OCI-LY1 (cell line): ENCODE measurements around the gene ANO2.

Source experiments
- H2AFZ ChIP-seq: fragments of 200-600 bp; sonication (generic), shearing (Covaris generic); 2 replicates; pipeline ENCODE4 v1.6.0; 2014; ENCODE audit warnings: antibody characterized with exemption, mild to moderate bottlenecking, low read length
- H3F3A ChIP-seq: fragments of 200-600 bp; sonication (generic), shearing (Covaris generic); 2 replicates; pipeline ENCODE4 v1.6.0; 2014; ENCODE audit warnings: mild to moderate bottlenecking, antibody characterized with exemption, low read length, moderate library complexity; ENCODE audit not compliant: insufficient read depth
- H3K27ac ChIP-seq: fragments of 200-600 bp; sonication (generic); 2 replicates; pipeline ENCODE4 v1.5.1; 2014; ENCODE audit warnings: low read length, mixed run types, mild to moderate bottlenecking, low read depth; ENCODE audit not compliant: poor library complexity, severe bottlenecking
- H3K27me3 ChIP-seq: fragments of 200-600 bp; sonication (generic); 2 replicates; pipeline ENCODE4 v1.6.0; 2014; ENCODE audit warnings: antibody characterized with exemption, mild to moderate bottlenecking, low read length, moderate library complexity; ENCODE audit not compliant: insufficient read depth
- H3K36me3 ChIP-seq: fragments of 200-600 bp; sonication (generic); 2 replicates; pipeline ENCODE4 v1.6.1; 2014; ENCODE audit warnings: mild to moderate bottlenecking, antibody characterized with exemption, low read length, moderate library complexity, mixed read lengths; ENCODE audit not compliant: insufficient read depth
- H3K4me1 ChIP-seq: fragments of 200-600 bp; sonication (generic); 2 replicates; pipeline ENCODE4 v1.5.1; 2014; ENCODE audit warnings: mild to moderate bottlenecking, low read length, moderate library complexity; ENCODE audit not compliant: insufficient read depth, severe bottlenecking
- H3K4me2 ChIP-seq: fragments of 200-600 bp; sonication (generic), shearing (Covaris generic); 2 replicates; pipeline ENCODE4 v1.6.1; 2014; ENCODE audit warnings: low read length
- H3K4me3 ChIP-seq: fragments of 200-600 bp; sonication (generic); 2 replicates; pipeline ENCODE4 v1.5.1; 2014; ENCODE audit warnings: low read length, low read depth, mild to moderate bottlenecking, mixed read lengths; ENCODE audit not compliant: poor library complexity, severe bottlenecking
- H3K79me2 ChIP-seq: fragments of 200-600 bp; shearing (Covaris generic); 2 replicates; pipeline ENCODE4 v1.6.1; 2016; ENCODE audit warnings: mixed run types, low read length, mixed read lengths; ENCODE audit not compliant: insufficient read depth
- H3K9ac ChIP-seq: fragments of 200-600 bp; sonication (generic), shearing (Covaris generic); 2 replicates; pipeline ENCODE4 v1.6.1; 2014; ENCODE audit warnings: mild to moderate bottlenecking, low read length, mixed read lengths
- H3K9me2 ChIP-seq: fragments of 200-600 bp; sonication (generic), shearing (Covaris generic); 2 replicates; pipeline ENCODE4 v1.6.1; 2014; ENCODE audit warnings: low read depth, mild to moderate bottlenecking, low read length, mixed read lengths
- H3K9me3 ChIP-seq: fragments of 200-600 bp; shearing (Covaris generic); 2 replicates; pipeline ENCODE4 v1.6.1; 2014; ENCODE audit warnings: low read length, mixed read lengths
- H4K20me1 ChIP-seq: fragments of 200-600 bp; sonication (generic), shearing (Covaris generic); 2 replicates; pipeline ENCODE4 v1.6.0; 2016; ENCODE audit warnings: mild to moderate bottlenecking, low read length; ENCODE audit not compliant: insufficient read depth
- CTCF ChIP-seq: fragments of 200-600 bp; sonication (generic), shearing (Covaris generic); IDR thresholded peaks from 2 replicates; pipeline ENCODE4 v1.5.1; 2017; ENCODE audit warnings: mild to moderate bottlenecking, antibody characterized with exemption, low read length, moderate library complexity, mixed read lengths
- EZH2 ChIP-seq: fragments of 200-600 bp; sonication (generic), shearing (Covaris generic); IDR thresholded peaks from 2 replicates; pipeline ENCODE4 v1.8.0; 2017; ENCODE audit warnings: borderline replicate concordance, mixed run types, mild to moderate bottlenecking, antibody characterized with exemption, low read length, moderate library complexity, mixed read lengths

The ANO2 gene

GRCh38 chr12:5593086-5593485 lies 352.0 kb downstream of the ANO2 start:
- Histone ChIP-seq H3K79me2 (no peaks in the 10 kb centered on the region), H3K4me3 (no peak overlapping the region), H3K9me3 (no peaks in the 10 kb centered on the region), H3K27ac (no peak overlapping the region), H3K36me3 (no peaks in the 10 kb centered on the region), H3F3A (no peaks in the 10 kb centered on the region), H3K9me2 (no peaks in the 10 kb centered on the region), H3K4me2 (no peak overlapping the region), H2AFZ (no peak overlapping the region), H3K9ac (no peak overlapping the region), H3K27me3 (peaks cover 5% of the 10 kb centered on the region; the same call in 1 of the 2 replicates), H3K4me1 (no peaks in the 10 kb centered on the region), H4K20me1 (no peaks in the 10 kb centered on the region)
- TF ChIP-seq CTCF = no peak
- TF ChIP-seq EZH2 = no peak

GRCh38 chr12:5592310-5592709 lies 352.7 kb downstream of the ANO2 start:
- Histone ChIP-seq H3K9ac (no peak overlapping the region), H3K4me3 (no peak overlapping the region), H3K9me2 (no peaks in the 10 kb centered on the region), H3K27me3 (peaks cover 5% of the 10 kb centered on the region; the same call in 1 of the 2 replicates), H3F3A (no peaks in the 10 kb centered on the region), H3K4me2 (no peak overlapping the region), H4K20me1 (no peaks in the 10 kb centered on the region), H3K79me2 (no peaks in the 10 kb centered on the region), H3K27ac (no peak overlapping the region), H3K4me1 (no peaks in the 10 kb centered on the region), H3K36me3 (no peaks in the 10 kb centered on the region), H3K9me3 (no peaks in the 10 kb centered on the region), H2AFZ (no peak overlapping the region)
- TF ChIP-seq CTCF (no peak), EZH2 (no peak)

GRCh38 chr12:5590316-5590715 lies 354.7 kb downstream of the ANO2 start:
- H2AFZ ChIP-seq = no peak overlapping the region
- no peak overlapping the region for H3K9ac ChIP-seq
- TF ChIP-seq EZH2 (no peak), CTCF (no peak)
- no peaks in the 10 kb centered on the region for H3K9me2 ChIP-seq
- no peaks in the 10 kb centered on the region for H3K36me3 ChIP-seq
- H3K4me1 ChIP-seq = no peaks in the 10 kb centered on the region
- peaks cover 5% of the 10 kb centered on the region; the same call in 1 of the 2 replicates for H3K27me3 ChIP-seq
- no peak overlapping the region for H3K4me2 ChIP-seq
- H3K9me3 ChIP-seq = no peaks in the 10 kb centered on the region
- H3K27ac ChIP-seq = no peak overlapping the region
- H4K20me1 ChIP-seq = no peaks in the 10 kb centered on the region
- no peaks in the 10 kb centered on the region for H3K79me2 ChIP-seq
- H3K4me3 ChIP-seq = no peak overlapping the region
- no peaks in the 10 kb centered on the region for H3F3A ChIP-seq
